Cardiac fibroblast (primary cell): Measurements from ENCODE around the gene PRSS38.

ENCODE experiments used
- DNase-seq, 2 donors: peaks; one replicate each; pipeline versions ENCODE4 v3.0.0 to v3.0.0-alpha.2; 2010; ENCODE audit warnings: low read depth in 2 of 2
- H3K4me3 ChIP-seq, 2 donors: replicated peaks in 1 of 2; 1 replicate in 1 of 2; 2 replicates in 1 of 2; pipeline ENCODE4 v1.5.1; 2011; ENCODE audit warnings: low read depth in 2 of 2, low read length in 2 of 2, mild to moderate bottlenecking in 2 of 2, moderate library complexity in 1 of 2
- TF ChIP-seq, protein P1 (sequence below): IDR thresholded peaks from one replicate; pipeline ENCODE4 v1.5.1; 2011; ENCODE audit warnings: low read depth, mild to moderate bottlenecking, low read length, inconsistent platforms

Gene PRSS38

DNA sequence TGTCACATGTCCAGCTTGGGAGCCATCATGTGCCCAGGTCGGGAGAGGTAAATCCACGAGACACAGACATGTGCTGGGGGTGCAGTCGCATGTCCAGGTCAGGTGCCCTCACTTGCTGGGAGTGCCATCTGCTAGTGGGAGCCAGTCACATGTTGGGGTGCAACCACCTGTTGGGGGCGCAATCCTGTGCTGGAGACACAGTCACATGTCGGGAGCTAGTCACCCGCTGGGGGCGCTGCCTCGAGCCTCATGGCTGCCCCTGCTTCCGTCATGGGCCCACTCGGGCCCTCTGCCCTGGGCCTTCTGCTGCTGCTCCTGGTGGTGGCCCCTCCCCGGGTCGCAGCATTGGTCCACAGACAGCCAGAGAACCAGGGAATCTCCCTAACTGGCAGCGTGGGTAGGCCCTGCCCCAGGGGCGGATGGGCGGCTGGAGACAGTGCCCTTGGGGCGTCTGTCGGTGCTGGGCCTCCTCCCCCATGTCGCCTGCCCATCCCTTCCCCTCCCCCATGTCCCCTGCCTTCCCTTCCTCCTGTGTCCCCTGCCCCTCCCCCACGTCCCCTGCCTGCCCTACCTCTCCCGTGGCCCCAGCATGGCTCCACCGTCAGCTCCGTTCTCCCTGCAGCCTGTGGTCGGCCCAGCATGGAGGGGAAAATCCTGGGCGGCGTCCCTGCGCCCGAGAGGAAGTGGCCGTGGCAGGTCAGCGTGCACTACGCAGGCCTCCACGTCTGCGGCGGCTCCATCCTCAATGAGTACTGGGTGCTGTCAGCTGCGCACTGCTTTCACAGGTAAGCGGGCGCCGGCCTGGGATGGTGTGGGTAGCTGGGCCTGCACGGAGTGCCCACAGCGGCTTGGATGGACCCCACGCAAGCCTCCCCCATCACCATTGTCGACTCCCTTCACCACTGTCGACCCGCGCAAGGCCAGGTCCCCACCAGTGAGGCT is at the start of gene PRSS38:
Gene PRSS38 (plus strand): TSS at position 208 of the 942 bp plus-strand sequence. CDS start 42 bp downstream, at position 250.
- TF ChIP-seq, protein P1, sequence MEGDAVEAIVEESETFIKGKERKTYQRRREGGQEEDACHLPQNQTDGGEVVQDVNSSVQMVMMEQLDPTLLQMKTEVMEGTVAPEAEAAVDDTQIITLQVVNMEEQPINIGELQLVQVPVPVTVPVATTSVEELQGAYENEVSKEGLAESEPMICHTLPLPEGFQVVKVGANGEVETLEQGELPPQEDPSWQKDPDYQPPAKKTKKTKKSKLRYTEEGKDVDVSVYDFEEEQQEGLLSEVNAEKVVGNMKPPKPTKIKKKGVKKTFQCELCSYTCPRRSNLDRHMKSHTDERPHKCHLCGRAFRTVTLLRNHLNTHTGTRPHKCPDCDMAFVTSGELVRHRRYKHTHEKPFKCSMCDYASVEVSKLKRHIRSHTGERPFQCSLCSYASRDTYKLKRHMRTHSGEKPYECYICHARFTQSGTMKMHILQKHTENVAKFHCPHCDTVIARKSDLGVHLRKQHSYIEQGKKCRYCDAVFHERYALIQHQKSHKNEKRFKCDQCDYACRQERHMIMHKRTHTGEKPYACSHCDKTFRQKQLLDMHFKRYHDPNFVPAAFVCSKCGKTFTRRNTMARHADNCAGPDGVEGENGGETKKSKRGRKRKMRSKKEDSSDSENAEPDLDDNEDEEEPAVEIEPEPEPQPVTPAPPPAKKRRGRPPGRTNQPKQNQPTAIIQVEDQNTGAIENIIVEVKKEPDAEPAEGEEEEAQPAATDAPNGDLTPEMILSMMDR, result no peak
- DNase-seq, result no peak
- H3K4me3 ChIP-seq, result no peak within 1 kb of the TSS

DNA sequence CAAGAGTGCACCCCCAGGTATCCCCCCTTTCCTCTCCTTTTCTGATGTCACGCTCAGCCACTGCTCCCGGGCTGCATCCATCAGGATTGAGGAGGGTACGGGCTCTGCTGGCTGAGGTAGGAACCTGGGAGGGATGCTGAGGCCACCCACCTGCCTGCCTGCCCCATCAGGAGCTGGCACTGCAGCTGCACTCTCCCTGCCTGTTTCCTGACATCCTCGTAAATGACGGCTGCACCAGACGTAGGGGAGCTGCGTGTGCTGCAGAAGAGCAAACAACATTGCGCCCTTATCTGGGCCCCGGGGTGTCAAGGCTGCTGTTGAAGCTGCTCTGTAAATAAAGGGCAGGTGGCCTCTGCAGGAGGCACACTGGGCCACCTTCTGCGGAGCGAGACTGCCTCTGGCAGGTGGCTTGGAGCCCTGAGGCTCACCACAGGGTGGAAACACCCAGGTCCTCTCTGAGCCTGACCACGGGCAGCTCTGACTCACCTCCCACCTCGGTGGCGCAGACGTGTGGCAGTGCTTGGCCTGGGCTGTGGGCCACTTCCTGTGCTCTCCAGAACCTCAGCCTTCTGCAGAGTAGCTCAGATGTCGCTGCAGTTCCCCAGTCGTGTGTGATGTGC is 49.4 kb upstream of the PRSS38 start:
- H3K4me3 ChIP-seq, result no peak overlapping the region
- no peak for DNase-seq
- TF ChIP-seq, protein P1, result no peak

DNA sequence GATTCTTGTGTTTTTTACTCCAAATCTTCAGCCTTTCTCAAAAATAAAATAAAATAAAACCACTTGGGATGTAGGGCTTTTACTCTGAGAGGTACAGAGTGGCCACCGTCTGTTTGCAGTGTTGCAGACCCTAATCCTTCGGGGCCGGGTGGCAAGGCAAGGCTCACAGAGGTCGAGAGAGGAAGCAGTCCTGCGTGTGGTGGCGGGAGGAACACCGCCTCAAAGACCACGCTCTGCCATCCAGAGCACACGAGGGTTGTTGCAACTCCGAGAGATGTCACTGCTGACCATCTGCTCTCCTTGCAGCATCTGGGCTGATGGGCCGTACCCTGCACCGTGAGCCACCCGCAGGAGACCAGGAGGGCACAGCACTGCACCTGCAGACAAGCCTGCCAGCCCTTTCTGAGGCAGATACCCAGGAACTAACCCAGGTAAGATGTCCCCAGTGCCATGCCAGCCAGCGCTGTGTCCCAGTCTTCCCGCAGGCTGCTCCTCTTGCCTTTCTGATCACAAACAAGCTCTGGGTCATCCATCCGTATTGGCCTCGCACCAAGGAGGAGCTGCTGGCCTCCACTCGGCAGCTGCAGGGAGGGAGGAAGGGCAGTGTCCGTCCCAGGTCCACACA is 48.7 kb upstream of the PRSS38 start:
- H3K4me3 ChIP-seq, result no peak overlapping the region
- DNase-seq, result no peak
- TF ChIP-seq, protein P1, result no peak

DNA sequence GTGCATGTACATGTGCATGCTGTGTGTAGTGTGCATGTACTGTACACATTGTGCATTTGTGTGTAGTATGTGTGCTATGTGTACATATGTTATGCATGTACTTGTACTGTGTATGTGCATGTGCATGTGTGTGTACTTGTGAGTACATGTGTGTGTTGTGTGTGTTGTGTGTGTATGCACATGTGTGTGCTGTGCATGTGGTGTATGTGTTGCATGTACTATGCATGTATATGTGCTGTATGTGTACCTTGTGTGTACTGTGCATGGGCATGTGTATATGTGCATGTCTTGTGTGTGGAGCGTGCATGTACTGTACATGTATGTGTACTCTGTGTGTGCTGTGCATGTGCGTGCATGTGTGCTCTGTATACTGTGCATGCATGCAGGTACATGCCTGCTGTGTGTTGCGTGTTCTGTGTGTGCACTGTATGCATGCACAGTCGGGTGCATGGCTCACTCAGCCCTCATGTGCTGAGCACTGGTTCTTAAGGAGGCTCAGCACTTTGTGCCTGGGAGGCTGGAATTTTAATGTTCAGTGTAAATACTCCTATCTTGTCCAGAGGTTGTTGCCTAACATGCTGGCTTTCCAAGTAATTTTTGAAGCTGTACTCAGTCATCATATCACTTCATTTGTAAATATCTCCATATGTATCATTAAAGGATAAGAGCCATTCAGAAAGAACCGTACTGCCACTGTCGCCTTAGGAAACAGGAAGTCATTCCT is 47.9 kb upstream of the PRSS38 start:
- no peak for DNase-seq
- TF ChIP-seq, protein P1, result no peak
- no peak overlapping the region for H3K4me3 ChIP-seq

DNA sequence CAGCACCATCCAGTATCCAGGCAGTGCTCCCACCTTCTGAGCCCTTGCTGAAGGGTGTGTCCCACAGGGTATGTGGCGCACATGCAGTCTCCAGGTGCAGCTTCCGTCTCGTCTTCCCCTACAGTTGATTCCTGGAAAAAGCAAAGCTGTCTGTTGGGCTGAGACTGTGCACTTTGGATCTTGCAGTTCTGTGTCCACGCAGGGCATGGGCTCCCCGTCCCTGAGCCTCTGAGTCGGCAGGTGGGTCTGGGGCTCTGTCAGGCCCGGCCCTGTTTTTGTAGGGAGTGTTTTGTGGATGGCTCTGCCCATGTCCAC is 47.4 kb upstream of the PRSS38 start:
- DNase-seq, result no peak
- TF ChIP-seq, protein P1, result no peak
- no peak overlapping the region for H3K4me3 ChIP-seq

DNA sequence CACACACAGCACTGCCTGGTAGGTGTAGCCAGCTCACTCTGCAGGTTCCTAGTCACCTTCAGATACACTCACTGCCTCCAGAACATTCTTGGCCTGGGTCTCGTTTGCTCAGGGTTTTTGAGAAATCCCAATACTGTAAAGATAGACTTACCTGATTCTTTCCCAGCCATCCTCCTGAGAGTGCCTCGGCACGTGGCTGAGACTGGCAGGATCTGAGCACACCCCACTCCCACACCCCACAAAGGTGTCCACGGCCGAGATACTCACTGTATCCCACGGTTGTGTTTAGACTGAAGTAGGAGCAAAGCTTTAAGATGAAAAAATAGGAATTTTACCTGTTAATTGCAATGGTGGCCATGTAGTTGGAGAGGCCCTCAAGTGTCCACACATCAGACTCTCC is 46.8 kb upstream of the PRSS38 start:
- no peak overlapping the region for H3K4me3 ChIP-seq
- TF ChIP-seq, protein P1, result no peak
- no peak for DNase-seq
